CD4-positive, alpha-beta memory T cell (primary cell): ENCODE measurements around the gene EHD3. TPM values are rescaled to one million over a fixed set of nuclear protein-coding genes. Genes with fewer than 3 reads are reported as not detected.

Experiments
- CTCF ChIA-PET: fragments of 350-600 bp; sonication (Branson Sonifier 250); formaldehyde crosslinking; loops from one replicate; lab custom pipeline; 2021; ENCODE audit warnings: inconsistent platforms; ENCODE audit not compliant: partially characterized antibody; lab: Charles Lee
- POLR2A ChIA-PET: fragments of 350-600 bp; sonication (Branson Sonifier 250); formaldehyde crosslinking; loops from one replicate; lab custom pipeline; 2021; ENCODE audit not compliant: partially characterized antibody; lab: Charles Lee
- DNase-seq, 5 donors: peaks; one replicate each; pipeline versions ENCODE4 v3.0.0 to v3.0.0-alpha.2; 2020 to 2022; ENCODE audit warnings: mixed read lengths in 1 of 5
- H3K27ac ChIP-seq: one replicate; pipeline ENCODE4 v1.7.0; 2013; ENCODE audit warnings: low read depth, low read length
- H3K27me3 ChIP-seq: 2 replicates; pipeline ENCODE4 v1.7.0; 2013; ENCODE audit warnings: mild to moderate bottlenecking, low read length, moderate library complexity; ENCODE audit not compliant: insufficient read depth
- H3K36me3 ChIP-seq: 2 replicates; pipeline ENCODE4 v1.7.0; 2013; ENCODE audit warnings: mild to moderate bottlenecking, low read length, moderate library complexity; ENCODE audit not compliant: insufficient read depth
- H3K4me1 ChIP-seq: 2 replicates; pipeline ENCODE4 v1.7.0; 2013; ENCODE audit warnings: mild to moderate bottlenecking, low read length, moderate library complexity; ENCODE audit not compliant: insufficient read depth
- H3K4me3 ChIP-seq, 2 donors: one replicate each; pipeline ENCODE4 v1.7.0; 2013; ENCODE audit warnings: low read length in 2 of 2, mild to moderate bottlenecking in 1 of 2
- H3K9me3 ChIP-seq, 2 donors: one replicate each; pipeline ENCODE4 v1.7.0; 2013; ENCODE audit warnings: low read length in 2 of 2, control low read depth in 1 of 2; ENCODE audit not compliant: control insufficient read depth in 1 of 2
- H3K27ac Mint-ChIP-seq, 7 donors: one replicate each; pipeline ENCODE4 v1.8.0; 2020 to 2021; ENCODE audit warnings: mixed read lengths in 7 of 7, mild to moderate bottlenecking in 6 of 7, inconsistent platforms in 3 of 7, moderate library complexity in 3 of 7
- H3K27me3 Mint-ChIP-seq, 2 donors: one replicate each; pipeline ENCODE4 v1.8.0; 2020 to 2021; ENCODE audit warnings: mixed read lengths in 2 of 2
- H3K36me3 Mint-ChIP-seq, 2 donors: one replicate each; pipeline ENCODE4 v1.8.0; 2020 to 2021; ENCODE audit warnings: mixed read lengths in 2 of 2, inconsistent platforms in 1 of 2, mild to moderate bottlenecking in 1 of 2
- H3K4me1 Mint-ChIP-seq, 4 donors: one replicate each; pipeline ENCODE4 v1.8.0; 2020 to 2021; ENCODE audit warnings: mixed read lengths in 4 of 4, mild to moderate bottlenecking in 1 of 4
- H3K4me3 Mint-ChIP-seq, 8 donors: one replicate each; pipeline ENCODE4 v1.8.0; 2020 to 2021; ENCODE audit warnings: mixed read lengths in 8 of 8, mild to moderate bottlenecking in 7 of 8, moderate library complexity in 6 of 8, inconsistent platforms in 3 of 8
- H3K9me3 Mint-ChIP-seq, 8 donors: one replicate each; pipeline ENCODE4 v1.8.0; 2020 to 2021; ENCODE audit warnings: mixed read lengths in 8 of 8, mild to moderate bottlenecking in 5 of 8, inconsistent platforms in 3 of 8, moderate library complexity in 1 of 8
- intact Hi-C: fragments of 100-400 bp; cut with micrococcal nuclease; formaldehyde crosslinking; loops from one replicate; pipeline ENCODE4 v1.15.1; 2023
- polyA plus RNA-seq, 2 donors: library from polyadenylated mRNA; unstranded; fragments of 300-500 nt; fragmentation: Illumina TruSeq; gene quantifications; one replicate each; pipeline ENCODE4 v1.2.3, GENCODE V29; 2021
- total RNA-seq, 2 experiments: library from RNA; stranded (reverse); gene quantifications; one replicate each; pipeline ENCODE4 v1.2.3, GENCODE V29; 2021

EHD3 gene
- total and polyA plus RNA-seq, 4 experiments from 2014 or later, result 2.3 to 4.4 (median 4.2) TPM

DNA sequence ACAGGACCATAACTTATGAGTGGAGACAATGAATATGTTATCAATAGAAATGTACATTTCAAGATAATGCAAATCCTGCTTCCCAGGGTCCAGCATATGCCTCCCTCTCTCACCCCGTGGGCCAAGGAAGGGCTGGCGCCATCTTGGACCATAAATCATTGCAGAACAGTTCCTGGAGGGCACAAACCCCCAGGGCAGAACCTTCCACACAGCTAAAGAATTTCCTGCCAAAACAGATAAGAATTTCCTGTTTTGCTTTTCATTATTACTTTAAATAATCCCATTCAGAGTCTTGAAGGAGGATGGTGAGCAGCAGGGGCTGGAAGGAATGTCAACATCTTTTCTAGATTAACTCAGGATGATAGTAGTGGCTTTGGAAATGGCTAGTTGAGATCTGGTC, 53.7 kb downstream of the EHD3 start:
- Histone ChIP-seq H3K27me3 (no peaks in the 10 kb centered on the region), H3K36me3 (no peaks in the 10 kb centered on the region), H3K9me3 (no peaks in the 10 kb centered on the region), H3K4me1 (no peaks in the 10 kb centered on the region), H3K4me3 (no peak overlapping the region), H3K27ac (no peak overlapping the region)
- no peaks in the 10 kb centered on the region for H3K9me3 Mint-ChIP-seq
- peaks cover 0 to 5% (median 2%) of the 10 kb centered on the region in 4 donors for H3K4me1 Mint-ChIP-seq
- ChIA-PET CTCF (no interaction called here), POLR2A (no interaction called here)
- no peaks in the 10 kb centered on the region for H3K36me3 Mint-ChIP-seq
- H3K4me3 Mint-ChIP-seq, result no peak overlapping the region
- no peak for DNase-seq
- no peak overlapping the region for H3K27ac Mint-ChIP-seq
- intact Hi-C loops, result no loop called here
- no peaks in the 10 kb centered on the region for H3K27me3 Mint-ChIP-seq

DNA sequence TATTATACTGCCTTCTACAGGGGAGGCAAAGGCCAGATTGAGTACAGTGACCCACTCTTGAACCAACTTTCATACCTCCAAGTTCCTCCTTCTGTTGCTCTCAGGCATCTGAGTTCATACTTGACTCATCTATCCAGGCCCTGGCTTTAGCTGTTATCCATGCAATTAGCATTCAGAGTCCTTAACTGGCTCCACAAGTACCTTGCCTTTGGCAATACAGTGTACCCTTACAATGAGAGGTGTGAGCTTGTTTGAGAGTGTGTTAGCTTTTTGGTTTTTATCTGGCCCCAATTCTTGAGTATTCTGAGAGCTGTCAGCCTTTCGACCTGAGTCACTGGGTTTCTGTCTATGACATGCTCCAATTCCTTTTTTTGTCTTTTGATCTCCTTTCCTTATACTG, 60.2 kb downstream of the EHD3 start:
- H3K9me3 Mint-ChIP-seq, result no peaks in the 10 kb centered on the region
- no peaks in the 10 kb centered on the region for H3K36me3 ChIP-seq
- H3K27ac Mint-ChIP-seq, result no peak overlapping the region
- no peaks in the 10 kb centered on the region for H3K9me3 ChIP-seq
- DNase-seq, result no peak
- no peaks in the 10 kb centered on the region for H3K4me1 ChIP-seq
- ChIA-PET CTCF (no interaction called here), POLR2A (no interaction called here)
- H3K36me3 Mint-ChIP-seq, result no peaks in the 10 kb centered on the region
- H3K27me3 ChIP-seq, result no peaks in the 10 kb centered on the region
- H3K27ac ChIP-seq, result no peak overlapping the region
- intact Hi-C loops, result no loop called here
- H3K4me1 Mint-ChIP-seq, result no peaks in the 10 kb centered on the region
- H3K4me3 Mint-ChIP-seq, result no peak overlapping the region
- no peak overlapping the region for H3K4me3 ChIP-seq
- H3K27me3 Mint-ChIP-seq, result peaks cover 2% of the 10 kb centered on the region in 2 donors

DNA sequence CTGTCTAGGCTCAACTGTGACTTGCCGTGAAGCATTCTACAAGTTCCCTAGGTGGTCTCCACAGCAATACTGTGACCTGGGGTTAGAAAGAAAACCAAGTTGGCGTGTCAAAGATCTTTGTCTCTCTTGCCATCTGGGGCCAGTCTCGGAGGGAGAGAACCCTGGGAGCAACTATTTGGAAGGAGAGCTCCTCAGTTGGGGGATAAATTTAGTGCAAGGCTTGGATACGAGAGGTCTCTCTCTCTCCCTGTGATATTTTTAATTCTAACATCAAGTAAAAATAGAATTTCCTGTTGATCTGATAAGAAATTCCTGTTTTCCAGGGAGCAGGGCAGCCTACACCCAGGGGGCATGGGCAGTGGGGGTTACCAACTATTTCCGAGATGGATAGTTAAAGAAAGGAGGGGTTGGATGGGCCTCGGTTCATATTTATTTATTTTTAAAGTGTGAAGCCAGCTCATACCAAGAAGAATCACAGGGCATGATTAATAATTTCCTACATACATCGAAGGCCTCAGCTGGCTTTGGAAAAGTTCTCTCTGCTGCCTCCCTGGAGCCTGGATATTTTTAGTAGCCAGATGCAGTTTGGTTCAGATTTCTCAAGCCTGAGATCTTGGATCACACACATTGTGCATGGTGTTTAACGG, 62.8 kb downstream of the EHD3 start:
- no peaks in the 10 kb centered on the region for H3K9me3 ChIP-seq
- H3K4me3 Mint-ChIP-seq, result no peak overlapping the region
- no peaks in the 10 kb centered on the region for H3K36me3 ChIP-seq
- intact Hi-C loops, result no loop called here
- CTCF ChIA-PET, result no interaction called here
- no peaks in the 10 kb centered on the region for H3K36me3 Mint-ChIP-seq
- no peak overlapping the region for H3K27ac ChIP-seq
- H3K27me3 ChIP-seq, result no peaks in the 10 kb centered on the region
- DNase-seq, result no peak
- POLR2A ChIA-PET, result no interaction called here
- peaks cover 2% of the 10 kb centered on the region in 2 donors for H3K27me3 Mint-ChIP-seq
- no peaks in the 10 kb centered on the region for H3K4me1 ChIP-seq
- H3K9me3 Mint-ChIP-seq, result no peaks in the 10 kb centered on the region
- no peaks in the 10 kb centered on the region for H3K4me1 Mint-ChIP-seq
- H3K27ac Mint-ChIP-seq, result no peak overlapping the region
- H3K4me3 ChIP-seq, result no peak overlapping the region

DNA sequence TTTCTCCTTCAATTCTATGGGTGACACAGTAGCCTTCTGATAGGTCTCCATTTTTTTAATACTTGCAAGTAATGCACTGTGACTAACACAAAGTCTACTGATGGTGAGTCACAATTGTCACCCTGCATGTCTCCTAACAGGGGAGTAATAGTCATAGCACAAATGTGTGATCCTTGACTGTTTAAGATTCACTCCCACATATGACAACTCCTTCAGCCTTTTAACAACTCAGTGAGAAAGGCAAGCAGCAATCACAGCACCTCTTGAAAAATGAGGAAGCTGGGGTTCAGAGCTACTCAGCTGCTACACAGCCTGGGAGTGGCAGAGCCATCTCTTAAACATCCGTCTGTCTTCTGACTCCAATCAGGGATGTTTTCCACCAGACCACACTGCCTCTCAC, 63.8 kb downstream of the EHD3 start:
- H3K9me3 Mint-ChIP-seq, result no peaks in the 10 kb centered on the region
- H3K4me1 Mint-ChIP-seq, result no peaks in the 10 kb centered on the region
- Histone ChIP-seq H3K36me3 (no peaks in the 10 kb centered on the region), H3K27me3 (no peaks in the 10 kb centered on the region), H3K27ac (no peak overlapping the region), H3K4me1 (no peaks in the 10 kb centered on the region), H3K9me3 (no peaks in the 10 kb centered on the region), H3K4me3 (no peak overlapping the region)
- DNase-seq, result no peak
- POLR2A ChIA-PET, result no interaction called here
- CTCF ChIA-PET, result no interaction called here
- no peak overlapping the region for H3K4me3 Mint-ChIP-seq
- H3K27ac Mint-ChIP-seq, result no peak overlapping the region
- no peaks in the 10 kb centered on the region for H3K36me3 Mint-ChIP-seq
- H3K27me3 Mint-ChIP-seq, result peaks cover 2% of the 10 kb centered on the region in 2 donors
- intact Hi-C loops, result no loop called here

DNA sequence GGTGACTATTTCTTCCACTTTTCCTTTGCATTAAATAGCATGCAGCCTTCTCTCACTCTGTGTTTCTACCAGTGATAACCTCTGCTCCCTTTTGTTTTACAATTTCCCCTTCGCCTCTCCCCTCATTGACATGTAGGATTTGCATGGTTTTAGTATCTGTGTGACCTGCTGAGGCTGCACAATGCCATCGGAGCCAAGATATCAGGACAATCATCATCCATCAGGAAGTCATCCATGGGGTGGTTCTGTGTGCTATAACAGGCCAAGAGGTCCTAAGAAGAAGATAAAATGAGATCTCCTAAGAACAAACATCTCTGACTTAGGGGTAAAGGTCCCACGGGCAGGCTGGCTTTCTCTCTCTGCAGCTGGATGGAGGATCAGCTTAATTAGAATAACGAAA, 65.6 kb downstream of the EHD3 start:
- no peaks in the 10 kb centered on the region for H3K4me1 ChIP-seq
- CTCF ChIA-PET, result no interaction called here
- Mint-ChIP-seq H3K9me3 (no peaks in the 10 kb centered on the region), H3K27ac (no peak overlapping the region), H3K27me3 (peaks cover 2% of the 10 kb centered on the region in 2 donors), H3K4me1 (no peaks in the 10 kb centered on the region), H3K36me3 (no peaks in the 10 kb centered on the region), H3K4me3 (no peak overlapping the region)
- no peak for DNase-seq
- intact Hi-C loops, result no loop called here
- H3K36me3 ChIP-seq, result no peaks in the 10 kb centered on the region
- POLR2A ChIA-PET, result no interaction called here
- H3K4me3 ChIP-seq, result no peak overlapping the region
- H3K27me3 ChIP-seq, result no peaks in the 10 kb centered on the region
- no peaks in the 10 kb centered on the region for H3K9me3 ChIP-seq
- H3K27ac ChIP-seq, result no peak overlapping the region

DNA sequence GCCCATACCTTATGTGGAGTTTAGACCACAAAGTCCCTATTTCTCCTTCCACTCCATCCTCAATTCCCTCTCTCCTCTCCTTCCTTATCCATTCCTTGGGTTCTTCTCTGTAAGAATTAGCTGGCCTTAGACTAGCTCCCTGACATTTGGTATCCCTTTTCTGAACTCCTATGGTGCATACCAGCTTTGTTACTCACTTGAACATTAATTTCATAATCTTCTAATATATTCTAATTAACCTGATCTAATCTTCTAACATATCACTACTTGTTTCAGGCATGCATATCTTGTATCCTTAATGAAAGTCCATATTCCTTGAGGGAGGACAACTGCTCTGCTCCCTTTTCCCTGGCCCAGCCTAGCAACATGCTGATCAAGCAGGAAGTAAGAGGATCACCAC, 66.4 kb downstream of the EHD3 start:
- intact Hi-C loops, result no loop called here
- H3K4me3 ChIP-seq, result no peak overlapping the region
- no peaks in the 10 kb centered on the region for H3K9me3 Mint-ChIP-seq
- no peaks in the 10 kb centered on the region for H3K4me1 ChIP-seq
- no peak overlapping the region for H3K27ac ChIP-seq
- DNase-seq, result no peak
- H3K27me3 Mint-ChIP-seq, result peaks cover 0 to 3% of the 10 kb centered on the region in 2 donors
- CTCF ChIA-PET, result no interaction called here
- H3K36me3 ChIP-seq, result no peaks in the 10 kb centered on the region
- no peaks in the 10 kb centered on the region for H3K4me1 Mint-ChIP-seq
- POLR2A ChIA-PET, result no interaction called here
- no peak overlapping the region for H3K4me3 Mint-ChIP-seq
- no peaks in the 10 kb centered on the region for H3K9me3 ChIP-seq
- H3K27me3 ChIP-seq, result no peaks in the 10 kb centered on the region
- no peak overlapping the region for H3K27ac Mint-ChIP-seq
- no peaks in the 10 kb centered on the region for H3K36me3 Mint-ChIP-seq

DNA sequence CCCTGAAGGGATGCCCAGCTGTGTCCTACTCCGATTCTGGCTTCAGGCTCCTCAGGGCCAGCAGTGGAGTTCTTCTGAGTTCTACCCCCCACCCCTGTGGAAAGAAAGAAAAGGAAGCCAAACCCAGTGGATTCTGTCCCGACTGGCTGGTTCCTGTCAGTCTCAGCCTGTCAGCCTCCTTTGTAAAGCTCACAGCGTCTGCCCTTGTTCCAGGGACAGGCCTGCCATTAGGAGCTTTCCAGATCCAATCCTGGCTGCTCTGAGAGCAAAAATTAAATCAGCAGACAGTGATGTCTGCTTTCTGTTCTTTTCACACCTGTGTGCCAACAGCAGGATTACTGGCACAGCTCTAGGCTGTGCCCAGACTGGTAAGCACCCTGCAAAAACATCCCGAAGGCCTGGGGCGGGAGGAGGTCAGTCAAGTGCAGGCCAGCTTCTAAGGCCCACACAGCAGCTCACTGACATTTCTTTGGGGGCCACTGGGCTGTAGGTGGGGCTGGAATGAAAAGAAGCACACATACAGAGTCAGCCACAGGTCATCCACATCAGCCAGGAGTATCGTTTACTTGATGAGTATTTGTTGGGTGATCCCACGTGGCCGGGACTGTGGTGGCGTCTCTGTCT, 69.1 kb downstream of the EHD3 start:
- no peak for DNase-seq
- Mint-ChIP-seq H3K4me1 (no peaks in the 10 kb centered on the region), H3K36me3 (no peaks in the 10 kb centered on the region), H3K27me3 (peaks cover 0 to 7% of the 10 kb centered on the region in 2 donors), H3K9me3 (no peaks in the 10 kb centered on the region), H3K4me3 (no peak overlapping the region), H3K27ac (no peak overlapping the region)
- CTCF ChIA-PET, result no interaction called here
- H3K36me3 ChIP-seq, result no peaks in the 10 kb centered on the region
- H3K4me3 ChIP-seq, result no peak overlapping the region
- H3K4me1 ChIP-seq, result no peaks in the 10 kb centered on the region
- H3K27ac ChIP-seq, result no peak overlapping the region
- POLR2A ChIA-PET, result interaction anchor here (0.5 kb wide), 1 partner anchor 15 kb away, joined by 4 read pairs; no protein-coding TSS in a partner anchor
- intact Hi-C loops, result no loop called here
- H3K9me3 ChIP-seq, result no peaks in the 10 kb centered on the region
- no peaks in the 10 kb centered on the region for H3K27me3 ChIP-seq
